ENCODE measurements around the gene ACTL10. TPM values are rescaled to one million over a fixed set of nuclear protein-coding genes. Genes with fewer than 3 reads are reported as not detected.

Gene ACTL10
- total RNA-seq, 1 donor from 2014 or later, result 1.3 TPM

DNA sequence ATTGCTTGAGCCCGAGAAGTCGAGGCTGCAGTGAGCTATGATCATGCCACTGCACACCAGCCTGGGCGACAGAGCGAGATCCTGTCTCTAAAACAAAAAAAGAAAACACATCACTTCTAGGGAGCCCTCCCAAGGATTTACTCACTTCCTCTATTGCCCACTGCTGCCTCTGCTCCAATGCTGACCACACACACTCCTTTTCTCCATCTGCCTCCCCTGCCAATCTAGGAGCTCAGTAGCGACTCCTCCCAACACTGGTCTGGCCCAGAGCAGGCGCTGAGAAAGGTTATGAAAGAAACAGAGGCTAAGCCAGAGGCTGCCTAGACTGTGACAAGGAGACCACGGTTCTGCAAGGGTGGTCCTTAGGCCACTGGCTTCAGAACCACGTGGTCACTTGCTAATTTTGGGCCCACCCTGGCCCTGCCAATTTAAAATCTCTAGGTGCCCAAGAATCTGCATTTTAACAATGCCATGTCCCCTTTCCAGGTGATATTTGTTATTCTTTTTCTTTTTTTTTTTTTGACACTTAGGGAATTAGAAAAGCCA lies 20.7 kb downstream of the ACTL10 start:
- ATAC-seq (peak; percentile 5), DNase-seq (no peak)
- H3K4me1 ChIP-seq, result peaks cover 18% of the 10 kb centered on the region
- H3K4me3 ChIP-seq, result no peak overlapping the region
- H3K9me3 ChIP-seq, result no peaks in the 10 kb centered on the region
- intact Hi-C loops (cut with DNase I), result no loop called here
- TF ChIP-seq, protein P1, sequence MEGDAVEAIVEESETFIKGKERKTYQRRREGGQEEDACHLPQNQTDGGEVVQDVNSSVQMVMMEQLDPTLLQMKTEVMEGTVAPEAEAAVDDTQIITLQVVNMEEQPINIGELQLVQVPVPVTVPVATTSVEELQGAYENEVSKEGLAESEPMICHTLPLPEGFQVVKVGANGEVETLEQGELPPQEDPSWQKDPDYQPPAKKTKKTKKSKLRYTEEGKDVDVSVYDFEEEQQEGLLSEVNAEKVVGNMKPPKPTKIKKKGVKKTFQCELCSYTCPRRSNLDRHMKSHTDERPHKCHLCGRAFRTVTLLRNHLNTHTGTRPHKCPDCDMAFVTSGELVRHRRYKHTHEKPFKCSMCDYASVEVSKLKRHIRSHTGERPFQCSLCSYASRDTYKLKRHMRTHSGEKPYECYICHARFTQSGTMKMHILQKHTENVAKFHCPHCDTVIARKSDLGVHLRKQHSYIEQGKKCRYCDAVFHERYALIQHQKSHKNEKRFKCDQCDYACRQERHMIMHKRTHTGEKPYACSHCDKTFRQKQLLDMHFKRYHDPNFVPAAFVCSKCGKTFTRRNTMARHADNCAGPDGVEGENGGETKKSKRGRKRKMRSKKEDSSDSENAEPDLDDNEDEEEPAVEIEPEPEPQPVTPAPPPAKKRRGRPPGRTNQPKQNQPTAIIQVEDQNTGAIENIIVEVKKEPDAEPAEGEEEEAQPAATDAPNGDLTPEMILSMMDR (IDR thresholded peaks at IDR 0.05), result no peak
- no peaks in the 10 kb centered on the region for H3K36me3 ChIP-seq
- no peaks in the 10 kb centered on the region for H3K27me3 ChIP-seq
- H3K27ac ChIP-seq, result no peak overlapping the region

DNA sequence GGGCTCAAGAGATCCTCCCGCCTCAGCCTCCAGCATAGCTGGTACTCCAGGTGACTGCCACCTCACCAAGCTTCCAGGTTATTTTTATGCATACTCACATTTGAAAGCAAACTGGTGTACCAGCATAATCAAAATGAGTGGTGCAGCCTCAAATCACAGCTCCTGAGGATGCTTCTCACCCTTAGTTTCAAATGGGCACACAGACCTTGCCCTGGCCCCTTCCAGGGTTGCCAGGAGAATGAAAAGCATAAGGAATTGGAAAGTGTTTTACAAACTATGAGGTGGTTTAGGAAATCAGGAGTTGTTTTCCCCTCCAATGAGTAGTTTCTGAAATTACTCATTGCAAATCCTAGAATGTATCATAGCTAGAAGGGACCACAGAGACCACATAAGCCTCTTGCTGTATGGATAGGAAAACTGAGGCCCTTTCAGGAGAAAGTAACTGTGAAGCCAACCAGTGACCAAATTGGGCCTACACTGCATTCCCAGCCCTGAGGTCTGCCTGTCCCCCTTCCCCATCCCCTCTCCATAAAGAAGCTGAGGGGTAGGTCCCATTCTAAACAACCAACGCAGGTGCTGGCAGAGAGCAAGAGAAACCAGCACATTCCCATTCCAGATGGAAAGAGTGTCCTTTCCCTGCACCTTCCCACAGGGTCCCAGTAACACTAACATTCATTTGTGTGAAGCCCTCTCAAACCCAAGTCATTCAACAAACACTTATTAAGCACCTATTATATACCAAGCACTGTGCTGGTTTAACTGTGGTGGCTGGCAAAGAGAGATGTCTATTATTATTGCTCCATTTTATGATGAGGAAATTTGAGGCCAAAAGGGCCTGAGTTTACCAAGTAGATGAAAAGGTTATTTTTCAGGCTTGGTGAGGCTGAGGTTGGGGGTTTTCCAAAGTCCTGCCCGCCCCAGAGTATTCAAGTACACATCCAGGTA lies 21.5 kb downstream of the ACTL10 start:
- DNase-seq, result no peak
- H3K9me3 ChIP-seq, result no peaks in the 10 kb centered on the region
- no peak overlapping the region for H3K27ac ChIP-seq
- TF ChIP-seq, protein P1 (IDR thresholded peaks at IDR 0.05), result no peak
- no peak overlapping the region for H3K4me3 ChIP-seq
- no peaks in the 10 kb centered on the region for H3K27me3 ChIP-seq
- peaks cover 18% of the 10 kb centered on the region for H3K4me1 ChIP-seq
- no peak for ATAC-seq
- no peaks in the 10 kb centered on the region for H3K36me3 ChIP-seq
- intact Hi-C loops (cut with DNase I), result no loop called here

DNA sequence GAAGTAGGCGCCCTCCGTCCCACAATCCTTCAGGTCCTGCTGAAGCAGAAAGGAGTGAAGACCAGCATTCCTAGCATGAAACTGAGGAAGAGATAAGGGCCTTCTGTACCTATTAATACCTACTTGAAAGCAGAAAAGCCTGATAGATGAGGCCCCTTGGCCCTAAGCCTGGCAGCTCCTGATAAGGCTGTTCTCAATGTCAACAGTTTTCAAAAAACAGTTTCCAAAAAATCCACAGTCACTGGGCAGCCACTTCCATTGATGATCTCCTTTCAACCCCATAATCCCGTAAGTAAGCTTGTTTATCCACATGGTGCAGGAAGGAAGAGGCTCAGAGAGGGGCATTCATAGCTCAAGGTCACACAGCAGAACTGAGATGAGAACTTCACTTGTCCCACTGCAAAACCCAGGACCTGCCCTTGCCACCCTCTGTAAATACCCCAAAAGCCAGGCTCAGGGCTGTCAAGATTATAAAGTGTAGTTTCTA lies 22.2 kb downstream of the ACTL10 start:
- no peaks in the 10 kb centered on the region for H3K9me3 ChIP-seq
- peaks cover 21% of the 10 kb centered on the region for H3K4me1 ChIP-seq
- ATAC-seq, result no peak
- H3K36me3 ChIP-seq, result no peaks in the 10 kb centered on the region
- H3K27me3 ChIP-seq, result no peaks in the 10 kb centered on the region
- no peak for DNase-seq
- TF ChIP-seq, protein P1 (IDR thresholded peaks at IDR 0.05), result no peak
- no peak overlapping the region for H3K27ac ChIP-seq
- no peak overlapping the region for H3K4me3 ChIP-seq
- intact Hi-C loops (cut with DNase I), result no loop called here

DNA sequence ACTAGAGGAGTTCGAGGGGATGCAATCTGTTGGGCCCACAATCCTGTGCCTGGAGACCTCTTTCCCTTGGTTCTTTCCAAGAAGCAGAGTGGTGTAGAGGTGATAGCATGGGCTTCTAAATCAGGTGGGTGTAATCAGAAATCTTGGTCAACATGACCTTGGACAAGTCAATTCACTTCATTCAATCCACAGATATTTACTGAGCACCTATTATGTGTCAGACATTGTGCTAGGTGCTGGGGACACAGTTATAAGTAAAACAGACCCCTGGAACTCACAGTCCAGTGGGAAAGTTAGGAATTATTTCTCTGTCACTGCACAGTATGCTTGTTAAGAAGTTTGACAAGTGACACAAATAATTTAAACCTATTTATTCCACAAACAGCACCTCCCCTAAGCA lies 22.8 kb downstream of the ACTL10 start:
- TF ChIP-seq, protein P1 (IDR thresholded peaks at IDR 0.05), result no peak
- DNase-seq (no peak), ATAC-seq (no peak)
- H3K36me3 ChIP-seq, result no peaks in the 10 kb centered on the region
- H3K27me3 ChIP-seq, result no peaks in the 10 kb centered on the region
- H3K4me1 ChIP-seq, result peaks cover 25% of the 10 kb centered on the region
- H3K27ac ChIP-seq, result no peak overlapping the region
- no peaks in the 10 kb centered on the region for H3K9me3 ChIP-seq
- no peak overlapping the region for H3K4me3 ChIP-seq
- intact Hi-C loops (cut with DNase I), result no loop called here

DNA sequence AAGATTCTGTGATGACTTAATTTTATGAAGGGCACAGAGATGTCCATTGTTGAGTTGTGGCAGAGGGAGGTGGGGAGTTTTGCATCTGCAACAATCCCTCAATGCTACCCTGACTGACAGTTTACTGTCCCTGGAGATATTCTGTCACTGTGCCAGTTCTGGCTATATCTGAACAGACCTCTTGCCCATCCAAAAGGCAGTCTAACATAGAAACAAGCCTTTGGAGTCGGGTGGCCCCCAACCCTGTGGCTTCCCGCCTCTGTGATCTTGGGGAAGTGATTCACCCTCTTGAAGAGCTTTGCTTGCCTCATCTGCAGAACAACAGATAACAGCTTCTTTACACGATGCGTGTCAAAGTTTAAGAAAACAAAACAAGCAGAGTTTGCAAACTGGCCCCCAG lies 23.2 kb downstream of the ACTL10 start:
- Histone ChIP-seq H3K4me3 (no peak overlapping the region), H3K4me1 (peaks cover 28% of the 10 kb centered on the region), H3K27ac (no peak overlapping the region), H3K9me3 (no peaks in the 10 kb centered on the region), H3K27me3 (no peaks in the 10 kb centered on the region), H3K36me3 (no peaks in the 10 kb centered on the region)
- intact Hi-C loops (cut with DNase I), result no loop called here
- DNase-seq, result no peak
- TF ChIP-seq, protein P1 (IDR thresholded peaks at IDR 0.05), result no peak
- no peak for ATAC-seq
